ENCODE results near the gene SORCS1.

Gene SORCS1

DNA sequence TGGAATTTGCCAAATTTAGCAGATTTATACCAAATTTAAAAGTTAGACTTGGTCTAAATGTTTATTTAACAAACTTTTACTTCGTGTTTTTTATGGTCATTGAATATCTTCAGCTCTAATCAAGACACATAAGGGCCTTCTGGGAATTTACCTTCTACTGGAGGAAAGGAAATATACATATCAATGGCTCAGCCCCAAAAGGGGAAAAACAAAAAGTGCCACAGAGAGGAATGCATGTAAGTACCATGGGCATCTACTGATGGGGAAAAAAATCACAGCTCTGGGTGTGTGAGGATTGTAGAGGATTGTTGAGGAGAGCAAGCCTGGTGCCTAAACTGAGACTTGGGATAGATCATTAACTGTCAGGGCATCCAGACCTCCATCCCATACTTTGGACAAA is 260.3 kb downstream of the SORCS1 start:
- TF ChIP-seq, protein P1, sequence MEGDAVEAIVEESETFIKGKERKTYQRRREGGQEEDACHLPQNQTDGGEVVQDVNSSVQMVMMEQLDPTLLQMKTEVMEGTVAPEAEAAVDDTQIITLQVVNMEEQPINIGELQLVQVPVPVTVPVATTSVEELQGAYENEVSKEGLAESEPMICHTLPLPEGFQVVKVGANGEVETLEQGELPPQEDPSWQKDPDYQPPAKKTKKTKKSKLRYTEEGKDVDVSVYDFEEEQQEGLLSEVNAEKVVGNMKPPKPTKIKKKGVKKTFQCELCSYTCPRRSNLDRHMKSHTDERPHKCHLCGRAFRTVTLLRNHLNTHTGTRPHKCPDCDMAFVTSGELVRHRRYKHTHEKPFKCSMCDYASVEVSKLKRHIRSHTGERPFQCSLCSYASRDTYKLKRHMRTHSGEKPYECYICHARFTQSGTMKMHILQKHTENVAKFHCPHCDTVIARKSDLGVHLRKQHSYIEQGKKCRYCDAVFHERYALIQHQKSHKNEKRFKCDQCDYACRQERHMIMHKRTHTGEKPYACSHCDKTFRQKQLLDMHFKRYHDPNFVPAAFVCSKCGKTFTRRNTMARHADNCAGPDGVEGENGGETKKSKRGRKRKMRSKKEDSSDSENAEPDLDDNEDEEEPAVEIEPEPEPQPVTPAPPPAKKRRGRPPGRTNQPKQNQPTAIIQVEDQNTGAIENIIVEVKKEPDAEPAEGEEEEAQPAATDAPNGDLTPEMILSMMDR (IDR thresholded peaks at IDR 0.05; ENCODE audit: low read depth, low read length): no peak
- H3K4me3 ChIP-seq (ENCODE audit: low read depth, low read length): no peak overlapping the region

DNA sequence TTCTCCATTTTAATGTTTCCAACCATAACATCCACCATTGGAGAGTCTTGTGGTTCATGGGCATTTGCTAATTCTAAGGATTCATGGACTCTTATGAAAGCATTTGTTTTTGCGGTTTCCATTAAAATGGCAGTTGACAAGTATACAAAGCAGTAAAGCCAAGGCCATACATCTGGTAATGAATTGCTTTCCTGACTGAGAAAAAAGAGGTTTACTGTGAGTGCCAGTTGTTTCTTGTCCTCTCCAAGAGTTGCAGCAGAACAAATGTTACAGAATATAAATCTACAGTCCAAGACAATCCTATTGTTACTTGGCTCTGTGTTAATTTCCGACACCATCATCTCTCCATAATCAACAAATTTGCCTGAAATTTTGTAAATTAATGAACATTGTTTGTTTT is 261.3 kb downstream of the SORCS1 start:
- TF ChIP-seq, protein P1 (IDR thresholded peaks at IDR 0.05; ENCODE audit: low read depth, low read length): no peak
- no peak overlapping the region for H3K4me3 ChIP-seq (ENCODE audit: low read depth, low read length)

DNA sequence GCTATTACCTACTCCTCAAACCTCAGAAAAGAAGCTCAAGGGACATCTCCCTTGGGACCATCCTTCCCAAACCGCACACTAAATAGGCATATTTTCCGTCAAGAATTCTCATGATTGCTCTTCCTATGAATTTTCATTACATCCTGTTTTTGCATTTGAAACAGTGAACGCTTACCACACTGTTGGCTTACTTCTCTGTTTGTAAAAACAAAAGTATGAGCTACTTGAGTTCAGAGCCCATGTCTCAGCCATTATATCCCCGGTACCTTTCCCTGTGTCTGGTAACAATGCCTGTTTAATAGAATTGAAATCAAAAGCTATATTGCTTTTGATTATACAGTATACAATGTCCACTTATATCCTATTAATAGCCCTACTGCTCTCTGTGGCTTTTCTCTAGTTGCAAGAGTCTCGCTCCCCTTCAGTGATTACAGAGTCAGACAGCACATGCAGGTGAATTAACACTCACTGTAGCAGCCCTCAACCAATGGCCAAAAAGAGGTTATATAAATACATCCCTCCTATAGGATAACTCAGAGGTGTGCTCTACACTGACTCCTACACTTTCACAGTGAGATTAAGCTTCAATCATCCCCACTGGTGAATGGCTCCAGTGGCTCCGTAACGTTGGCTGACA is 264.4 kb downstream of the SORCS1 start:
- TF ChIP-seq, protein P1 (IDR thresholded peaks at IDR 0.05; ENCODE audit: low read depth, low read length): no peak
- no peak overlapping the region for H3K4me3 ChIP-seq (ENCODE audit: low read depth, low read length)

DNA sequence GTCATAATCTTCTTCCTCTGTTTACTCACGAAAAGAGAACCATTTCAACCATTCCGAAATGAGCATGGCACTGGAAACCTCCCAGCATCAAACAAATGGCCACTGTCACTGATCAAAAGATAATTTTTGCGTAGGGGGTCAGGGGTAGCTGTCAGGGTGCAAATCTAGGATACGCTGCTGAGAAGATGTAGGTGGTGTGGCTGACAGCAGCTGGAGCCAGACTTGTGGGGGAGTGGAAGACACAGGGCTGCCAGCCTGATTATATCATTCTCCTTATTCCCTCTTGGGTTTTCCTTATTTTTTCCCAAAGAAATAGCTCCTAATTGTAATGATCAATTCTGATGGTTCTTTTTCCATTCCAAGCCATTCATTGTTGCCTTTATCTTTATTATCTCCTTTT is 266.1 kb downstream of the SORCS1 start:
- TF ChIP-seq, protein P1 (IDR thresholded peaks at IDR 0.05; ENCODE audit: low read depth, low read length): no peak
- H3K4me3 ChIP-seq (ENCODE audit: low read depth, low read length): no peak overlapping the region

DNA sequence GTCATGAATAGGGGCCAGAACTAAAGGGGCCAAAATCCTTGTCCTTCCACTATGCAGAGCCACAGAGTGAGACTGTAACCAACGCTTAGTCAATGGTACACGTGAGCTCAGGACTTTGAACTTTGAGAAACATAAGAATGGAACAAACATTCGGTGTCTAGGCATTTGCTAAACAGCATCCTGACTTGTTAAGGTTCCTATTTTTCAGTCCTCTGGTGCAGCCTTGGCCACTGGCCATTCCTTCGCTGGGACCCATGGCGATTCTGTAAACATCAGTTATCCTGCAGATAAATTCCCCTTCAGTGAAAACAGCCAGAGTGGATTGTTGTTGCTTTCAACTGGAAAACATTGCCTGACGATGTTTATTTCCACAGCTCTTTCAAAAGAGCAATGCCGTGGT is 266.8 kb downstream of the SORCS1 start:
- TF ChIP-seq, protein P1 (IDR thresholded peaks at IDR 0.05; ENCODE audit: low read depth, low read length): no peak
- no peak overlapping the region for H3K4me3 ChIP-seq (ENCODE audit: low read depth, low read length)

DNA sequence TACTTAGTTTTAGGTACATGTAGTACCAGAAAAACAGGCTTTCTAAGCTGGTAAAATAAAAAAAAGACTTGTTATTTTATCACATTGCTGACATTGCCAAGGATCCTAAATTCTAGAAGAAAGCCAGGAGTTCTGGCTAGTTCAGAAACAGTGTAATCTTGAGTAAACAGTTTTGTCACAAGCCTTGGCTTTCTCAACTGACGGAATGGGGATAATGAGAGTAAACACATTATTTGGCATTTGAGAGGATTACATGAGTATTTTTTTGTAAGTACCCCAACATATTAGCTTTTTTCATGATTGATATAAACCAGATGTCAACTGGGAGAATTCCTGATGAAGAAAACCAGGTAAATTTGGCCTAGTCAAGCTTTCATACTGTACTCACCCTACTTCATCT is 269.8 kb downstream of the SORCS1 start:
- H3K4me3 ChIP-seq (ENCODE audit: low read depth, low read length): no peak overlapping the region
- TF ChIP-seq, protein P1 (IDR thresholded peaks at IDR 0.05; ENCODE audit: low read depth, low read length): no peak

DNA sequence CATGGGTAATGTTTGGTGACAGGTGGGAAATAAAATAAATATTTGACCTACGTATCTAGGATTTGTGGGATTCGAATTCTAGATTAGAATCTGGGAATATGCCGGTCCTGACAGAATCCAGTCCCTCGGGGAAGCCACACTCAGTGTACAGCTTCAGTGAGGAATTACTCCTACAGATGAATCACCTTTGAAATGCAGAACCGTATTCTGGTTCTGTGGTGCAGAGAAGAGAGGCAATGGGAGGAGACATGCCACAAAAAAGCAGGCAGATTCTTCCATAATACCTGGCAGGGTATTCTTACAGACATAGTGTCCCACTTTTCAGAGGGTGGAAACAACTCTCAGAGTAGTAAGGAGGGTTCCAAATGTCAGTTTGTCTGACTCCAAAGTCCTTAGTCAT is 286.9 kb downstream of the SORCS1 start:
- no peak overlapping the region for H3K4me3 ChIP-seq (ENCODE audit: low read depth, low read length)
- TF ChIP-seq, protein P1 (IDR thresholded peaks at IDR 0.05; ENCODE audit: low read depth, low read length): no peak

Measured in WI38 (cell line).